Activated CD4-positive, alpha-beta T cell treated with anti-CD3 and anti-CD28 coated beads for 36 hours (primary cell): ENCODE results near the gene CSPG4. TPM values are rescaled to one million over a fixed set of nuclear protein-coding genes. Genes with fewer than 3 reads are reported as not detected.
A peak's percentile ranks its signal among the peaks of the same experiment; 100 is the strongest.
"Not testable (repeated sequence)": the region's sequence is repeated elsewhere in the genome, so short reads cannot be mapped to it uniquely, and the experiment has no call there.

Experiments used
- ATAC-seq: fragments of 200-7000 bp; cut with Tn5 transposase; one replicate; pipeline ENCODE4 v1.10.0; 2021; ENCODE audit warnings: mild to moderate bottlenecking, moderate library complexity
- CTCF ChIA-PET: fragments of 350-600 bp; sonication (Branson Sonifier 250); formaldehyde crosslinking; loops from one replicate; lab custom pipeline; 2021; ENCODE audit warnings: antibody characterized with exemption; lab: Charles Lee
- POLR2A ChIA-PET: fragments of 350-600 bp; sonication (Branson Sonifier 250); formaldehyde crosslinking; loops from one replicate; lab custom pipeline; 2021; ENCODE audit warnings: antibody characterized with exemption, inconsistent platforms; lab: Charles Lee
- DNase-seq: peaks from one replicate; pipeline ENCODE4 v3.0.0-alpha.2; 2020
- H3K27ac Mint-ChIP-seq: one replicate; pipeline ENCODE4 v1.8.0; 2021; ENCODE audit warnings: mixed read lengths
- H3K27me3 Mint-ChIP-seq: one replicate; pipeline ENCODE4 v1.8.0; 2021; ENCODE audit warnings: mixed read lengths
- H3K36me3 Mint-ChIP-seq: one replicate; pipeline ENCODE4 v1.8.0; 2021; ENCODE audit warnings: low read depth, mixed read lengths
- H3K4me1 Mint-ChIP-seq: one replicate; pipeline ENCODE4 v1.8.0; 2021; ENCODE audit warnings: mixed read lengths
- H3K4me3 Mint-ChIP-seq: one replicate; pipeline ENCODE4 v1.8.0; 2021; ENCODE audit warnings: mild to moderate bottlenecking, moderate library complexity, mixed read lengths
- H3K9me3 Mint-ChIP-seq: one replicate; pipeline ENCODE4 v1.8.0; 2021; ENCODE audit warnings: low read depth, mixed read lengths
- intact Hi-C, 2 experiments: fragments of 100-400 bp; cut with DNase I in 1 of 2; cut with micrococcal nuclease in 1 of 2; formaldehyde crosslinking; loops; one replicate each; pipeline versions ENCODE4 v1.14.2 to v1.15.1; 2022 to 2024; cut with DNase I, micrococcal nuclease
- total RNA-seq, 2 experiments: library from RNA; stranded (reverse); gene quantifications; one replicate each; pipeline ENCODE4 v1.2.3, GENCODE V29; 2021

Gene CSPG4
- total RNA-seq, 2 experiments from 2014 or later, result not detected

DNA sequence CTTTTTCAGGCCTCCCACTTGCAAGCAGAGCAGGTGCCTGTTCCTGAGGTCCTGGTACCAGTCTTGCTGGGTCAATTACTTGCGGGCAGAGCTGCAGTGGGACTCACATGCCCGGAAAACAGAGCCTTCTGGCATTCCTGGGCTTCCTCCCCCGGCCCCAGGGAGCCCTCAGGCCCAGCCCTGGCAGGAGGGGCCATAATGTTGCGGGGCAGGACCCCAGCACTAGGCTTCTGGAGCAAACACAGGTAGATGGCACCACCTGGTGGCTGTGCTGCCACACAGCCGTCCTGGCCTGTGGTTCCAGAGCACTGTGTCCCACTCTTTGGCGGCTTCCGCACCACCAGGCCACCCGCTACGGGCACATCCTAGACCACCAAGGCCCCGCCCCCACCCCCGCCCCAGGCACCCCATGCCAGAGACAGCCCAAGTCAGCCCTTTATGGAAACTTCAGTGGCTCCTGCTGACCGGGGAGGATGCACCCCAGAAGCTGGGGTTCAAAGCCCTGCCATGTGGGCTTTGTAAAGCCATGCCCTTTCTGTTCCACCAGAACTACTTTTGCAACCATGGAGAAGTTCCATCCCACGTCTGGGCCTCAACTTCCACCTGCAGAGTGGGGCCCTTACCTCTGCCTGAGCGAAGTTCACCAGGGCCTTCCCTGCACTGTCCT is 28.9 kb downstream of the CSPG4 start:
- intact Hi-C loops, result loop anchor here (1.0 to 10.0 kb wide), 5 partner anchors 36 to 659 kb away; partner anchors contain the start of genes MAN2C1 (in 2 of the 2), PPCDC (in 1 of the 2) and SNX33 (in 1 of the 2)
- H3K27me3 Mint-ChIP-seq, H3K9me3 Mint-ChIP-seq, H3K27ac Mint-ChIP-seq, H3K4me3 Mint-ChIP-seq, H3K36me3 Mint-ChIP-seq, POLR2A ChIA-PET, H3K4me1 Mint-ChIP-seq: not testable (repeated sequence)
- peak; percentile 87 for ATAC-seq
- DNase-seq, result peak; percentile 84
- CTCF ChIA-PET, result interaction anchor here (1.0 to 1.8 kb wide), 3 partner anchors 175 to 467 kb away, joined by 4 to 6 read pairs (median 5); partner anchors contain the start of gene MAN2C1

DNA sequence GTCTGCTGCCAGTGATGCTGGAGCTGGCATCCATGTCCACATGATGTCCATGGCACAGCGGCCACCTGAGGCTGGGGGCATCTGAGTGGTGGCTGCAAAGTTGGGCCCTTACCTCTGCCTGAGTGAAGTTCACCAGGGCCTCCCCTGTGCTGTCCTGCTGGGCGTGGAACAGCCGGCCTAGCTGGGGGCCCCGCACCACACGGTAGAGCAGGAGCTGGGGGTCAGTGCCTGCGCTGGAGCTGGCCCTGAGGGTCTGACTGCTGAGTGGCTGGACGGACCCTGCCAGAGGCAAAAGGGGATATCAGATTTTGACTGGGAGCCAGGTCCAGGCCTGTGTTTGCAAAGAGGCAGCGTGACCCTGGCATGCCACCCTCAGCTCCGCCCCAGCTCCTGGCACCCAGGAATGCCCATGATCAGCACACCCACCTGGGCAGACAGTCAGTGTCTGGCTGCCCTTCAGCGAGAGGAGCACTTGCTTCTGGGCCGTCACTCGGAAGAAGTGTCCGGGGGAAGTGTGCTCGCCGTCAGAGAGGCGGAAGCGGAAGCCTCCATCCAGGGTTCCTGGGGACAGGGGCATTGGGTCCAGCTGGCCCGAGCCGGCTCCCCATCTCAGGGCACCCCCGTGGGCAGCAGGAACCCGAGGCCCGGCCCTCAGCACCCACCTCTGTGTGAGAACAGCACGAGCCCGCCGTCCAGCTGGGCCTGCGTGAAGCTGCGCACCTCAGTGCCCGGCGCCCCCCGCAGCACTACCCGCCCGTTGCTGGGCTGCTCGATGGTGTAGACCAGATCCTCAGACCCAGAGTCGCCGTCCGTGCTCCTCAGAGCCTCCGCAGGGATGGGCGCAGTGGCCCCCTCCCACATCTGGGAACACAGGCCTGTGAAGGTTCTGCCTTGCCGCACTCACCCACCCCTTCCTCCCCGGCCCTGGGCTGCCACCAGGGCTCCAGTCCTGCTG is 30.2 kb downstream of the CSPG4 start:
- CTCF ChIA-PET, result interaction anchor here (0.5 to 1.8 kb wide), 5 partner anchors 35 to 314 kb away, joined by 3 to 9 read pairs (median 5); partner anchors contain the start of genes MAN2C1 and SNX33
- Mint-ChIP-seq H3K9me3 (no peaks in the 10 kb centered on the region), H3K27ac (no peak overlapping the region), H3K36me3 (no peaks in the 10 kb centered on the region), H3K27me3 (no peaks in the 10 kb centered on the region), H3K4me3 (no peak overlapping the region), H3K4me1 (no peaks in the 10 kb centered on the region)
- intact Hi-C loops, result loop anchor here (1.0 to 10.0 kb wide), 5 partner anchors 35 to 658 kb away; partner anchors contain the start of genes MAN2C1 (in 2 of the 2), PPCDC (in 1 of the 2) and SNX33 (in 1 of the 2)
- DNase-seq, result no peak
- no peak for ATAC-seq
- POLR2A ChIA-PET, result no interaction called here

GRCh38 chr15:75680007-75680789 is 32.5 kb downstream of the CSPG4 start:
- DNase-seq (no peak), ATAC-seq (no peak)
- Mint-ChIP-seq H3K4me1 (no peaks in the 10 kb centered on the region), H3K27ac (no peak overlapping the region), H3K27me3 (no peaks in the 10 kb centered on the region), H3K36me3 (no peaks in the 10 kb centered on the region), H3K9me3 (no peaks in the 10 kb centered on the region), H3K4me3 (no peak overlapping the region)
- intact Hi-C loops, result loop anchor here in 1 of 2 experiments (5.0 to 10.0 kb wide), 3 partner anchors 33 to 655 kb away; partner anchors contain the start of genes PPCDC and SNX33
- ChIA-PET POLR2A (no interaction called here), CTCF (interaction anchor here (0.8 kb wide), 1 partner anchor 1345 kb away, joined by 3 read pairs; no protein-coding TSS in a partner anchor)

DNA sequence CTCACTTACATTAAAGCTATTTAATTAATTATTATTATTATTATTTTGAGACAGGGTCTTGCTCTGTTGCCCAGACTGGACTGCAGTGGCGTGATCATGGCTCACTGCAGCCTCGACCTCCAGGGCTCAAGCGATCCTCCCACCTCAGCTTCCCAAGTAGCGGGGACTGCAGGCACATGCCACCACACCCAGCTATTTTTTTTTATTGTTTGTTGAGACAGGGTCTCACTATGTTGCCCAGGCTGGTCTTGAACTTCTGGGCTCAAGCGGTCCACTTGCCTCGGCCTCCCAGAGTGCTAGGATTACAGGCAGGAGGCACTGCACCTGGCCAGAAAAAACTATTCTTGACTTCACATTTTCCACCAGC is 34.3 kb downstream of the CSPG4 start:
- H3K4me3 Mint-ChIP-seq, H3K27me3 Mint-ChIP-seq, H3K27ac Mint-ChIP-seq, H3K36me3 Mint-ChIP-seq, H3K4me1 Mint-ChIP-seq, DNase-seq, ATAC-seq, intact Hi-C loops, H3K9me3 Mint-ChIP-seq: not testable (repeated sequence)
- POLR2A ChIA-PET, result interaction anchor here (0.6 kb wide), 1 partner anchor 223 kb away, joined by 3 read pairs; no protein-coding TSS in a partner anchor
- CTCF ChIA-PET, result interaction anchor here (0.6 to 0.9 kb wide), 3 partner anchors 15 to 123 kb away, joined by 4 to 5 read pairs (median 4); no protein-coding TSS in a partner anchor

GRCh38 chr15:75677465-75678323 is 35.0 kb downstream of the CSPG4 start:
- ChIA-PET CTCF (interaction anchor here (0.6 to 1.0 kb wide), 4 partner anchors 9 to 124 kb away, joined by 3 to 5 read pairs (median 4); no protein-coding TSS in a partner anchor), POLR2A (no interaction called here)
- Mint-ChIP-seq H3K36me3 (no peaks in the 10 kb centered on the region), H3K4me3 (no peak overlapping the region), H3K4me1 (no peaks in the 10 kb centered on the region), H3K9me3 (no peaks in the 10 kb centered on the region), H3K27me3 (no peaks in the 10 kb centered on the region), H3K27ac (no peak overlapping the region)
- intact Hi-C loops, result no loop called here
- ATAC-seq (no peak), DNase-seq (no peak)

GRCh38 chr15:75676688-75677464 is 35.8 kb downstream of the CSPG4 start:
- DNase-seq, result no peak
- no peak overlapping the region for H3K4me3 Mint-ChIP-seq
- no peaks in the 10 kb centered on the region for H3K4me1 Mint-ChIP-seq
- POLR2A ChIA-PET, result no interaction called here
- no peak for ATAC-seq
- CTCF ChIA-PET, result interaction anchor here (1.0 kb wide), 1 partner anchor 9 kb away, joined by 3 read pairs; no protein-coding TSS in a partner anchor
- no peaks in the 10 kb centered on the region for H3K9me3 Mint-ChIP-seq
- no peaks in the 10 kb centered on the region for H3K27me3 Mint-ChIP-seq
- no peaks in the 10 kb centered on the region for H3K36me3 Mint-ChIP-seq
- intact Hi-C loops, result no loop called here
- no peak overlapping the region for H3K27ac Mint-ChIP-seq

GRCh38 chr15:75675579-75676404 is 36.9 kb downstream of the CSPG4 start:
- DNase-seq, result no peak

DNA sequence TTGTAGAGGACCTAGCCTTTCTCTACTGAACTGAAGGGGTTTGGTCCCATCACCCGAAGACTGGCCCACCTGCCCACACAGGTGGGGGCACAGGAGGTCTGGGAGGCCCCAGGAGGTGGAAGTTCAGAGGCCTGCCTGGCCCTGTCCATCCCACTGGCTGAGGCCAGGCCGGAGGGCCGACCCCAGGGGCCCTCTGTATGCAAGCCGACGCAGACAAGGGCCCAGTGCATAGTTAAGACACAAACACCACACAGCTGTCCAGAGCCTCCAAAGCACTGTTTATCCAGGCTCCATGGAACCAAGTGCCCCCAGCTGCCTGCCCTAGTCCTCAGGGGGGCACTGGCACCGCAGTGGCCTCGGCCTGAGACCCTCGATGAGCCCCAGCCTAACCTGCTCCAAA is 38.3 kb downstream of the CSPG4 start:
- Mint-ChIP-seq H3K4me3 (no peak overlapping the region), H3K4me1 (no peaks in the 10 kb centered on the region), H3K9me3 (no peaks in the 10 kb centered on the region), H3K27me3 (no peaks in the 10 kb centered on the region), H3K36me3 (no peaks in the 10 kb centered on the region), H3K27ac (no peak overlapping the region)
- ATAC-seq (no peak), DNase-seq (no peak)
- POLR2A ChIA-PET, result no interaction called here
- CTCF ChIA-PET, result no interaction called here
- intact Hi-C loops, result no loop called here

More at GRCh38 chr15:75675579-75676404, 36.9 kb downstream of the CSPG4 start:
- Mint-ChIP-seq H3K4me3 (no peak overlapping the region), H3K36me3 (no peaks in the 10 kb centered on the region), H3K27me3 (no peaks in the 10 kb centered on the region), H3K9me3 (no peaks in the 10 kb centered on the region), H3K27ac (no peak overlapping the region), H3K4me1 (no peaks in the 10 kb centered on the region)
- intact Hi-C loops, result no loop called here
- ATAC-seq, result no peak
- ChIA-PET CTCF (interaction anchor here (0.7 kb wide), 1 partner anchor 907 kb away, joined by 3 read pairs; no protein-coding TSS in a partner anchor), POLR2A (no interaction called here)
